Hepatocyte (in vitro differentiated cells): Measurements from ENCODE around the gene MEA1. TPM values are rescaled to one million over a fixed set of nuclear protein-coding genes. Genes with fewer than 3 reads are reported as not detected.

Source experiments
- DNase-seq: peaks from one replicate; pipeline ENCODE4 v3.0.0-alpha.2; 2016; ENCODE audit warnings: low spot score
- H2AFZ ChIP-seq: fragments of 200-600 bp; sonication (generic); 2 replicates; pipeline ENCODE4 v1.6.0; 2016; ENCODE audit warnings: antibody characterized with exemption, mild to moderate bottlenecking
- H3K27ac ChIP-seq: fragments of 200-600 bp; sonication (generic); 2 replicates; pipeline ENCODE4 v1.5.1; 2016; ENCODE audit warnings: mild to moderate bottlenecking
- H3K27me3 ChIP-seq: fragments of 200-600 bp; sonication (generic); 2 replicates; pipeline ENCODE4 v1.6.1; 2016
- H3K36me3 ChIP-seq: fragments of 200-600 bp; sonication (generic); replicated peaks from 2 replicates; pipeline ENCODE4 v1.5.1; 2016; ENCODE audit warnings: low read depth; ENCODE audit not compliant: insufficient read depth
- H3K4me1 ChIP-seq: fragments of 200-600 bp; sonication (generic); 2 replicates; pipeline ENCODE4 v1.5.1; 2016; ENCODE audit warnings: mild to moderate bottlenecking, moderate library complexity; ENCODE audit not compliant: insufficient read depth
- H3K4me2 ChIP-seq: fragments of 200-600 bp; sonication (generic); 2 replicates; pipeline ENCODE4 v1.6.0; 2016
- H3K4me3 ChIP-seq: fragments of 200-600 bp; sonication (generic); 2 replicates; pipeline ENCODE4 v1.5.1; 2016; ENCODE audit warnings: mild to moderate bottlenecking
- H3K79me2 ChIP-seq: fragments of 200-600 bp; sonication (generic); 2 replicates; pipeline ENCODE4 v1.6.0; 2017; ENCODE audit warnings: mild to moderate bottlenecking
- H3K9me2 ChIP-seq: fragments of 200-600 bp; sonication (generic); replicated peaks from 2 replicates; pipeline ENCODE4 v1.6.0; 2017; ENCODE audit warnings: mild to moderate bottlenecking; ENCODE audit not compliant: insufficient read depth
- H3K9me3 ChIP-seq: fragments of 200-600 bp; sonication (generic); 2 replicates; pipeline ENCODE4 v1.5.1; 2016; ENCODE audit warnings: low read depth, mild to moderate bottlenecking
- H4K20me1 ChIP-seq: fragments of 200-600 bp; sonication (generic); 2 replicates; pipeline ENCODE4 v1.6.0; 2016; ENCODE audit warnings: mild to moderate bottlenecking; ENCODE audit not compliant: insufficient read depth, poor library complexity, severe bottlenecking
- CTCF ChIP-seq: fragments of 200-600 bp; sonication (generic); IDR thresholded peaks from 2 replicates; pipeline ENCODE4 v1.5.1; 2016; ENCODE audit warnings: antibody characterized with exemption, mild to moderate bottlenecking; ENCODE audit not compliant: poor library complexity
- EZH2 ChIP-seq: fragments of 200-600 bp; sonication (generic); IDR thresholded peaks from 2 replicates; pipeline ENCODE4 v1.6.1; 2016; ENCODE audit warnings: antibody characterized with exemption, mild to moderate bottlenecking, borderline replicate concordance
- EZH2phosphoT487 ChIP-seq: fragments of 200-600 bp; sonication (generic); IDR thresholded peaks from one replicate; pipeline ENCODE4 v1.6.1; 2018; ENCODE audit warnings: antibody characterized with exemption, mild to moderate bottlenecking, low read depth, moderate library complexity; ENCODE audit not compliant: unreplicated experiment, severe bottlenecking
- WGBS: methylation state at CpG from one replicate; pipeline ENCODE4 v1.1.6; 2016; ENCODE audit warnings: low lambda C conversion rate; ENCODE audit errors: missing lambda C conversion rate; 5-methylcytosine and 5-hydroxymethylcytosine counted together
- polyA plus RNA-seq: library from polyadenylated mRNA; unstranded; fragments of >200 nt; fragmentation: Nextera tagmentation; extraction: Ambion mirVana; gene quantifications from 2 replicates; pipeline ENCODE4 v1.2.1, GENCODE V29; 2016
- total RNA-seq: library from RNA; depleted of rRNA; stranded (reverse); fragments of >200 nt; gene quantifications from 2 replicates; pipeline ENCODE4 v1.2.3, GENCODE V29; 2014

The MEA1 gene
- total and polyA plus RNA-seq, 2 experiments from 2014 or later: 73.3 to 127 TPM

GRCh38 chr6:43029120-43029519 lies 15.4 kb upstream of the MEA1 start:
- H3K9me2 ChIP-seq: no peaks in the 10 kb centered on the region
- no peak for DNase-seq
- H3K27ac ChIP-seq: no peak overlapping the region
- H3K79me2 ChIP-seq: peaks cover 12% of the 10 kb centered on the region
- H2AFZ ChIP-seq: no peak overlapping the region
- 92% methylated on average over 9 of the region's 9 CpGs for WGBS
- no peaks in the 10 kb centered on the region for H3K27me3 ChIP-seq
- TF ChIP-seq EZH2phosphoT487: no peak
- TF ChIP-seq CTCF: no peak
- TF ChIP-seq EZH2: no peak
- H3K4me1 ChIP-seq: no peaks in the 10 kb centered on the region
- no peaks in the 10 kb centered on the region for H3K9me3 ChIP-seq
- no peaks in the 10 kb centered on the region for H4K20me1 ChIP-seq
- no peak overlapping the region for H3K4me3 ChIP-seq
- peaks cover 4% of the 10 kb centered on the region for H3K36me3 ChIP-seq
- no peak overlapping the region for H3K4me2 ChIP-seq

GRCh38 chr6:43026365-43026764 lies 12.6 kb upstream of the MEA1 start:
- H4K20me1 ChIP-seq: peaks cover 4% of the 10 kb centered on the region
- H3K9me3 ChIP-seq: no peaks in the 10 kb centered on the region
- DNase-seq: no peak
- peaks cover 4% of the 10 kb centered on the region for H3K36me3 ChIP-seq
- H3K9me2 ChIP-seq: no peaks in the 10 kb centered on the region
- no peak for TF ChIP-seq CTCF
- TF ChIP-seq EZH2: no peak
- no peak for TF ChIP-seq EZH2phosphoT487
- no peaks in the 10 kb centered on the region for H3K27me3 ChIP-seq
- 94% methylated on average over 5 of the region's 5 CpGs for WGBS
- H2AFZ ChIP-seq: no peak overlapping the region
- H3K4me2 ChIP-seq: no peak overlapping the region
- H3K4me3 ChIP-seq: no peak overlapping the region
- no peak overlapping the region for H3K27ac ChIP-seq
- H3K79me2 ChIP-seq: peaks cover 36% of the 10 kb centered on the region
- H3K4me1 ChIP-seq: peaks cover 8% of the 10 kb centered on the region

- H3K4me2 ChIP-seq: no peak overlapping the region
- H3K4me1 ChIP-seq: peaks cover 15% of the 10 kb centered on the region
- DNase-seq: no peak
- no peaks in the 10 kb centered on the region for H3K9me3 ChIP-seq
- H4K20me1 ChIP-seq: peaks cover 4% of the 10 kb centered on the region
- no peaks in the 10 kb centered on the region for H3K27me3 ChIP-seq
- no peaks in the 10 kb centered on the region for H3K9me2 ChIP-seq
- H3K4me3 ChIP-seq: no peak overlapping the region
- TF ChIP-seq CTCF (no peak), EZH2 (no peak), EZH2phosphoT487 (no peak)
- WGBS: 93% methylated on average over 2 of the region's 2 CpGs
- H3K27ac ChIP-seq: no peak overlapping the region
- H3K36me3 ChIP-seq: peaks cover 4% of the 10 kb centered on the region
- H3K79me2 ChIP-seq: peaks cover 36% of the 10 kb centered on the region
- H2AFZ ChIP-seq: no peak overlapping the region
These were observed 10.7 kb upstream of the MEA1 start for GRCh38 chr6:43024436-43024835.
